GM19467 (cell line): ENCODE measurements around the gene SPDYA.

Source experiments
- ATAC-seq: cut with Tn5 transposase; IDR thresholded peaks from one replicate; pipeline ENCODE4 v1.9.1; 2021; ENCODE audit warnings: mild to moderate bottlenecking, moderate library complexity; ENCODE audit not compliant: unreplicated experiment

SPDYA gene

DNA sequence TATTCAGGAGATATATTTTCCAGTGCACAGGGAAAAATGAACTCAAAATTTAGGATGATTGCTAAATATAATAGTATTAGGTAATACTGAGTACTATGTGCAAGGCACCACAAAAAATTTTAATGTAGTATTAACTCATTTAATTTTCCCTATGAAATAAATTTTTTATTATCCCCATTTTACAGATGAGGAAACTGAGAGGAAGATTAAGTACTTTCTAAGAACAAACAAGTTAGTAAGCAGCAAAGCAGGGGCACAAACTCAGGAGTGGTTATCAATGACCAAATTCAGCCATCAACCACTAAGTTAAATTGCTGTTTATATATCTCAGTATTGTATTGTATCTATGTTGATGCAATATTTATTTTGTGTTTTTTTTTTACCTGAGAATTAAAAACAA is 14.2 kb downstream of the SPDYA start:
- ATAC-seq: no peak

DNA sequence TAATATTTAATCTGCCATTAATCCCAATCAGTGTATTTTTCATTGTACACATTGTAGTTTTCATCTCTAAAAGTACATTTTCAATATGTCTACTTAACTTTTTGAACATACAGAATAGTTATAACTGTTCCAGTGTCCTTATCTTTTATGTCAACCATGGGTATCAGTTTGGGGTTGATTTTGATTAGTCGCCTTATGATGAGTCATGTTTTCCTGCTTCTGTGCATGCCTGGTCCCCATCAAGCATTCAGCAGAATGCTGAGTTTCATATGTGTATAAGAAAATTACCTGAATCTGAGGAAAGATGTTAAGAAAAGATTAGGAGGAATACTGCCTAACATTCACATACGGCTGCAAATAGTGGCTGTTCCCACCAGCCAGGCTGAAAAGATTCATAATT is 17.7 kb downstream of the SPDYA start:
- no peak for ATAC-seq

DNA sequence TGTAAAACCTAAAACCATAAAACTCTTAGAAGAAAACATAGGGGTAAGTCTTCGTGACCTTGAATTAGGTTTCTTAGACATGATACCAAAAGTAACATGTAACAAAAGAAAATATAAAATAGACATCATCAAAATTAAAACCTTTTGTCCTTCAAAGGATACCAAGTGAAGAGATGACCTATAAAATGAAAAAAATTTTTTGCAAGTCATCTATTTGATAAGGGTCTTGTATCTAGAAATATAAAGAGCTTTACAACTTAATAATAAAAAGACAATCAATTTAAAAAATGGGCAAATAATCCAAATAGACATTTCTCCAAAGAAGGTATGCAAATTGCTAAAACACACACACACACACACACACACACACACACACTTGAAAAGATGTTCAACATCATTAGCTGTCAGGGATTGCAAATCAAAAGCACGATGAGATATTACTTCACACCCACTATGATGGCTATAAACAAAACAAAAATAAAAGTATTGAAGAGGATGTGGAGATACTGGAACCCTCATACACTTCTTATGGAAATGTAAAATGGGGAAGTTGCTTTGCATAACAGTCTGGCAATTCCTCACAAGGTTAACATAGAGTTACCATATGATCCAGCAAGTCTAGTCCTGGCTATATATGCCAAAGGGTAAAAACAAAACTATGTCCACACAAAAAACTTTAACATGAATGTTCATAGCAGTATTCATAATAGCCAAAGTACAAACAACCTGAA is 23.3 kb downstream of the SPDYA start:
- no peak for ATAC-seq

DNA sequence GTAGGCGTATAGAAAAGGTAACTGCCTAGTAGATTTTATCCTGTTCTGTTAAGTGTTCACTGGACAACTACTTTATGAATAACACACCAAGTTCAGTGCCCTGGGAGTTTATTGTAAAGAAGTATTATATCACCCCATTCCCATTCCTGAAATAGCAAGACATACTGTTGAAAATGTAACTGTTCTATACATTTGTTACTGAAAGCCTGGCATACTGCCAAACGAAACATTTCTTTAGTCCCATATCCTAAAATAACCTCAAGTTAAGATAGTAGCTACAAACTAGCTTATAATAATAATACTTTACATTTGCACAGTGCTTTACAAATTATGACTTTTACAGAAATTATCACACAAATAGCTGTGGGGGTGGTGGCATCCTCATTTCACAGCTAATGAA is 25.1 kb downstream of the SPDYA start:
- ATAC-seq: no peak

DNA sequence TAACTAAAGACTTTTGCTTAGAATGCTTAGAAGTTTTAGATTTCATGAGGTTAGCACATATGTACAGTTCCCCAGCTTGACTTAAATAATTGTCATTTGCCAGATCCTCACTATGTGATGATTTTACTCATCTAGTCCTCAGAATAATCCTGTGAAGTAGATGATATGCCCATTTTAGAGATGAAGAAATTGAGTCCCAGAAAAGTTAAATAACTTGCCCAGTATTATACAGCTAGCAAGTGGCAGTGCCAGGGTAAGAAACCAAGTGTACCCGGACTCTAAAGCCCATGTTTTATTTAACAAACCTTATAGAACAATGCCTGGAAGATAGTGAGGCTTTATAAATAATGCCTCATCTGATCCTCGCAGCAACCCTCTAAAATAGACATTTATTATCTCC is 28.3 kb downstream of the SPDYA start:
- ATAC-seq: no peak

DNA sequence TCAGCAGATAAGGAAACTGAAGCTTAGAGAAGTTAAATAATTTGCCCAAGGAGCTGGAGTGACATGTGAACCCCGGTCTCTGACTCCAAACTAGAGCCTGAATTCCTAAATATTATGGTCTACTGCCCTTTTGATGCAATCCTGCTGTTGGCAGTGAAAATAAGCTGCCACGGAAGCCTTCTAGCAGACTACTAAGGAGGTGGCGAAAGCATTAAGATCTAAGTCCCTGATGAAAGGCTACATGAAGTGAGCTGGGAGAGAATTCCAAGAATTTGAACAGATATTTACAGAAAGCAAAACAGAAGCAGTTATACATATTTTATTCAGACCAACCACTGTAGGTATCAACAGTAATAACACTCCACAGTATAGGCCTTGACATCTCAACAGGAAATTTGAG is 31.4 kb downstream of the SPDYA start:
- no peak for ATAC-seq

DNA sequence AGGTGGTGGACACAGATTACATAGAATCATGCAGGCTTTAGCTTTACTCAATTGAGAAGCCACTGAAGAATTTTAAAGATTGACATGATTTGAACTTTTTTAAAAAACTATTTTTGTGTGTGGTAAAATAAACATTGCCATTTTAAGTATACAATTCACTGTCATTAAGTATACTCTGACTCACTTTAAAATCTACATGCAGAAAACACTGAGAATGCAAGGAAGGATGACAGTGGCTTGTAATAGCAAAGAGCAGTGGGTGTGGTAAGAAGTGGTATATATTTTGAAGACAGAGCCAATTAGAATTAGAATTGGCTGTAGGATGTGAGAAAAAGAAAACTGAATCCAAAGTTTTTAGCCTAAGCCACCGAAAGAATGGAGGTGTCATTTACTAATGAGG is 44.6 kb downstream of the SPDYA start:
- ATAC-seq: no peak

DNA sequence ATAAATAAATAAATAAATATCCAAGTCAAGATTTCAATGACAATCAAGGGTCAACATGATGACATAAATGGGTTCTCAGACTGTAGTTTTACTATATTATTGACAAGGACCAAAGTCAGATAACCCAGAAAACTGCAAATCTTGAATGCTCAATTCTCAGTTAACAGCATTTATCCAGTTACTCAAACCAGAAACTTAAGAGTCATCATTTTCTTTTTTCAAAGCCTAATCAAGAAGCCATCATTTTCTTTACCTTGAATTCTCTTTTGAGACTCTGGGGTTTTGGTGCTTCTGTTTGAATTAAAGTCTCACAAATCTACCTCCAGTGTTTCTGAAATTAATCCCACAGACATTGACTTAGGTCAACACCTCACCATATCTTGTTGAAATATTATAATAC is 45.3 kb downstream of the SPDYA start:
- no peak for ATAC-seq

DNA sequence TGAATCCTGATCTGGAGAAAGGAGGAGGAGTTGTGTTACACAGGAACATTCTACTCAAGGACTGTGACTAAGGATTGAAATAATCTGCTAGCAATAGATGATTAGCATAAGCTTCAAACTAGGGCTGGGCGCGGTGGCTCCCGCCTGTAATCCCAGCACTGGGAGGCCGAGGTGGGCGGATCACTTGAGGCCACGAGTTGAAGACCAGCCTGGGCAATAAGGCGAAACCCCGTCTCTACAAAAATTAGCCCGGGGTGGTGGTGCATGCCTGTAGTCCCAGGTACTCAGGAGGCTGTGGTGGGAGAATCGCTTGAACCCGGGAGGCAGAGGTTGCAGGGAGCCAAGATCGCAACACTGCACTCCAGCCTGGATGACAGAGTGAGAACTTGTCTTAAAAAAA is 58.0 kb downstream of the SPDYA start:
- ATAC-seq: no peak

DNA sequence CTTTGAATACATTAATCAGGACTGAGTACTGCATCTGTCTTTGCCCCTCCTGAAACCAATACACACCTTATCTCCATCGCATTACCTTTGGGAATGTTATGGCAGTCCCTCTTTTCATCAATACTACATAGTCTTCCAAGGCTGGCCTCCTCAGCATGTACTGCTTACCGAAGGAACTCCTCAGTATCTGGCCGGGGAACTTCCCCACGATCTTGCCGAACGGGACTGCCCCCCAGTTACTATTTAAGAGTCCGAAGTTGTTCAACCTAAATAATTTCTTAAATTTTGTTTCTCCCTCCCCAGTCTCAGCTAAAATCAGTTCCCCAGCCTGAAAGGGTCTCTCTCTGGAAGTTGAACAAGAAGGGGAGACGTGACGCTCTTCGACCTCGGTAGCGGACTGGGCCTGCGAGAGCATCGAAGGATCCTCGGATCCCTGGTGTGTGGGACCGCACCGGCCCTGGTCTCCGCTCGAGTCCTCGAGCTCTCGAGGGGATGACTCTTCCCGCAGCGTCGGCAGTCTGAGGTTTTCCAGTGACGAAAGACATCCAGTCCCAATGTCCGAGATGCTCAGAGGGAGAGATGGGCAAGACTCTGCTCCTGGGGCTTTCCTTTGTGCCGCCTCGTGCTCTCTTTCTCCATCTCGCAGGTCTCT is 59.0 kb downstream of the SPDYA start:
- ATAC-seq: peak; percentile 31

DNA sequence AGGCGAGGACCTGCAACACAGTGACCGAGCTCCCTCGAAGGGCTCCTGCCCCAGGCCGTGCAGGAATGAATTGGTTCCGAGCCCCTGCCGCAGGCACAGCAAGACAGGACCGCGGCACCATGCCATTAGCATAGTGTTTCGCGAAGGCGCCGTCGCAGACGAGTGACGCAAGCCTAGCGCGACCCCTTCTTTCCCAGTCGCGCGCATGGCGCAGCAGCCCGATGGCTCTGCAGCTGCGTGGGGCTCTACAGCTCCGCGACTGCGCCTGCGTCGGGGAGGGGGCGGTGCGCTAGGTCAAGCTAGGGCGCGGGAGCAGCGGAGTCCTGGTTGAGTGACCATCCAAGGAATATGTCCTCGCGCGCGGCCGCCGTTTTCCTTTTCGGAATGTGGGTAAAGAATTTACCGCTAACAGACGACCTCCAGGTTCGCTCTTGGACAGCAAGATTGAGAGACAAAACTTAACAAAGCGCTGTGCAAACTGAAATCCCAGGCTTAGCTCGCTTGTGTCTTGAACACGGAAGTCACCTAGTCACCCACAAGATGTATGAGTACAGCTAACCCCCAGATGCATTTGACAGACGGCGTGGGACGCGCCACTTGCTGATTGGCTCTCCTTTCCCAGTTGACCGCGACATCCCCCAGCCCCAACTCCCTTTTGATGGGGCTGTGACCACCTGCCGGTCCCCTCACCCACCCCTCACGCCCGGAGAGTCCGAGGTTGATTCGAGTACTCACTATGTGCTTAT is 59.7 kb downstream of the SPDYA start, which contains the start of gene TRMT61B:
Gene TRMT61B, minus strand, starts transcription at position 164 of the 746 bp plus-strand sequence. Its CDS starts 32 bp downstream, at position 132.
- ATAC-seq: peak; percentile 94

DNA sequence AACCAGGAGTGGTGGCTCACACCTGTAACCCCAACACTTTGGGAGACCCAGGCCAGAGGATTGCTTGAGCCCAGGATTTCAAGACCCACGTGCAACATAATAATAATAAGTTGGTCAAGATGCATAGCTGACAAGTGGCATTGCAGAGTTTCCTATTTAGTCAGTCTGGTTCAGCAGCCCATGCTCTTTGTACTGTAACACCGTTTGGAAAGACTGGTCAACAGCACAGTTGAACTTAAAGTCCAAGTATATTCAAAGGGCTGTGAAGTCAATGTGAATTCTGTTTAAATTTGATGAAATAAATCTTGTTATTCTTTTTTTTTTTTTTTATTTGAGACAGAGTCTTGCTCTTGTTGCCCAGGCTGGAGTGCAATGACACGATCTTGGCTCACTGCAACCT is 61.0 kb downstream of the SPDYA start:
- no peak for ATAC-seq

DNA sequence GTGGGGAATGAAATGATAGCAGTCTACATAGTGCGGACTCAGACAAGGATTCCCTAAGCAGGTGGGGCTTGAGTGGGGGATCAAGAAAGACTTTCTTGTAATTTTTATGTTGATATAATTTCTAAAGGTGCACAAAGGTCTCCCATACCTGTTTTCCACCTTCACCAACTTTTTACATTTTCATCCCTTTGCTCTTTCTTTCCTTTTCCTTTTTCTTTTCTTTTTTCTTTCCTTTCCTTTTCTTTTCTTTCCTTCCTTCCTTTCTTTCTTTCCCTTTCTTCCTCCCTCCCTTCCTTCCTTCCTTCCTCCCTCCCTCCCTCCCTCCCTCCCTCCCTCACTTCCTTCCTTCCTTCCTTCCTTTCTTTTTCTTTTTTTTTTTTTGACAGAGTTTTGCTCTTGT is 69.6 kb downstream of the SPDYA start:
- no peak for ATAC-seq

DNA sequence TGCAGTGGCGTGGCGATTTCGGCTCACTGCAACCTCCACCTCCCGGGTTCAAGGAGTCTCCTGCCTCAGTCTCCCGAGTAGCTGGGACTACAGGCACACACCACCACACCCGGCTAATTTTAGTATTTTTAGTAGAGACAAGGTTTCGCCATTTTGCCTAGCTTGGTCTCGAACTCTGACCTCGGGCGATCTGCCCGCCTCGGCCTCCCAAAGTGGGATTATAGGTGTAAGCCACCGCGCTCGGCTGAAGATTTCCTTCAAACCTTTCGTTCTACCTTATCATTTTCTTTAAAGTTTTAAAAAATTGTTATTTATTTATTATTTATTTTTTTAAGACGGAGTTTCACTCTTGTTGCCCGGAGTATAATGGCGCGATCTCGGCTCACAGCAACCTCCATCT is 82.9 kb downstream of the SPDYA start:
- no peak for ATAC-seq

DNA sequence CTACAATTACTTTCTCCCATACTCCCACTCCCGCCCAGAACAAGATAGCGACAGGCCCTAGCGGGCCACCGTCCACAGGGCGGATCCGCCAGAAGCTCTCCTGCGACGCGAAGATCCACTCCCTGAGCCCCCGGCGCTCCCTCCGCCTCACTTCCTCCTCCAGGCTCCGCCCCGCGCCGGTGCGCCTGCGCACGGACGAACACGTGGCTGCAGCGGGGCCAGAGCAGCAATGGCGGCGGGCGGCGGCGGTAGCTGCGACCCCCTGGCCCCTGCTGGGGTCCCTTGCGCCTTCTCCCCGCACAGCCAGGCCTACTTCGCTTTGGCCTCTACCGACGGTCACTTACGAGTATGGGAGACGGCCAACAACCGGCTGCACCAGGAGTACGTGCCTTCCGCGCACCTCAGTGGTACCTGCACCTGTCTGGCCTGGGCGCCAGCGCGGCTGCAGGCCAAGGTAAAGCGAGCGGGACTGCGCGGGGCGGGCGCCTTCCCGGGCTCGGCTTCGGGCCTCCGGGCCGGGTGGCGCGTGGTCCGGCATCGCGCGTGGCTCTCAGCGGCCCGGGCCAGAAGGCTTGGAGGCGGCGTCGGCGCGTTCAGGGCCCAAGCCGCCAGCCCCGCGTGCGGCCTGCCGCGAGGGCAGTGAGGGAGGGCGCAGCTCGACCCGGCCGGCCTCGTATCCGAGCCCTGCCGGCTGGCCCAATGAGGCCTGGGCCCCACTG is 84.0 kb downstream of the SPDYA start, which contains the start of gene WDR43:
Gene WDR43, plus strand, starts transcription at position 198 of the 719 bp plus-strand sequence. Its CDS starts 32 bp downstream, at position 230.
- ATAC-seq: peak; percentile 82

DNA sequence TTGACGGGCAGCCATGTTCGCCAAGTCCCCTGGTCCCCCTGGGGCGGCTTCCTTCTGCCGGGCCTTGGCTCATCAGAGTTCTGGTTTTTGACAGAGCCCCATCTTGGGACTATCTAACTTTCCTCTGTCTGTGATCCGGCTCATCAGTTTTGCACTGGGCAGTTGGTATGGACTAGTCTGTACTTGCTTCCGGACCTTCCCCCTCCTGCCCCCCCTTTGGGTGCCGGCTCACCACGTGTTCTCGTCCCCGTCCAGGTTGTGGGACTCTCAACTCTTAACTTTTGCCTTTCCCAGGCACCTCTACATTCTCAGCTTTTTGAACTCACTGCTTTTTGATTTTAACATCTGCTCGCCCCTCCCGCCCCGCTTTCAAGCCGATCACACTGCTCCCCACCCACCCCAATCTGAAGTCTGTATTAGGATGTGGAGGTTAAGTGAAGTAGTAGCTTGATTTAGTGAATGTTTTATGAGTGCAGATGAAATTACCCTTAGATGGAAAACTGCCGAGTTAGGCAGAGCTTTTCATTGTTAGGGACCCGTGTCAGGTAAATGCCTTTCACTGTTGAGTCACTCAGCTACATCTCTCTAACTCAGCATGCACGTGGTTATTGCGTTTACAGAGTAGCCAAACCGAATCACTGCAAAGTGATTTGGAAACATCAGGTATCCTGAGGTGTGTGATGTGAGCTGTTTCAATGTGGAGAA is 84.7 kb downstream of the SPDYA start:
- peak; percentile 9 for ATAC-seq

DNA sequence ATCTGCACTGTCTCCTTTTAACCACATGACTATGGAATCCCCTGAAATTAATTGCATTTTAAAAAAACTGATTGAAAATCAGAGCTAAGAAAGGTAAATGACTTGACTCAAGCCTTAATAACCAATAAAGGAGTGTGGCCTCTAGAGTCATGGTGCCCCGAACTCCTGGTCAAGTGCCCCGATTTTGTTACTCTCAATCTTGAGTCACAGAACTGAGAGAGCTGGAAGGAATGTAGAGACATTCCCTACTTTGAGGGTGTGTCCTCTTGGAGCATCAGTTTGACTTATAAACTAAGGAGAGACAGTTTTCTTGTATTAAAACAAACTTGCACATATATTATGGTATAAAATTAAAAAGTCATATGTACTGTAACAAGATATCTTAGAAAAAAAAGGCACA is 86.3 kb downstream of the SPDYA start:
- ATAC-seq: no peak

DNA sequence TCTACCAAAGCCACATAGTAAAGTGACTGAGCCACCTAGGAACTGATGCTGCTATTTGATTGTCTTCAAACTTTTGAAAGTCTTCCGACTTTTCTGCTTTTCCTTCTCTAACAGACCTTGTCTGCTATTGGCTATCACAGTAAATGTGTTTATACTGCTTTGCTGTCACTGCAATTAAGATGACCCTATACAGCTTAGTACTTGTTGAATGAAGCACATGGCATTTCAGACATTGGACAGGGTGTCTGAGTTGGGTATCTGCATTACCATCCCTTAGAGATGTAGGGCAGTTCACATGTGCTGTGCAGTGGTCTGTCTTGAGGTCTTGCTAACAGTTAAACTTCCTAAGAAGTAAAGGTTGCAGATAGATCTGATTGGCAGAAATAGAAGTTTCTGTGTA is 87.4 kb downstream of the SPDYA start:
- ATAC-seq: no peak
